Peyer's patch (tissue), 4 donors: Measurements from ENCODE around the gene UQCRC1. TPM values are rescaled to one million over a fixed set of nuclear protein-coding genes. Genes with fewer than 3 reads are reported as not detected.

Source experiments
- DNase-seq, 3 donors: peaks; one replicate each; pipeline ENCODE4 v3.0.0-alpha.2; 2017 to 2019
- H3K27ac ChIP-seq, 4 donors: fragments of 200-600 bp; sonication (generic); one replicate each; pipeline ENCODE4 v1.5.1; 2016 to 2019
- H3K27me3 ChIP-seq, 2 donors: fragments of 200-600 bp; sonication (generic); one replicate each; pipeline ENCODE4 v1.5.1; 2019
- H3K36me3 ChIP-seq, 3 donors: fragments of 200-600 bp; sonication (generic); one replicate each; pipeline ENCODE4 v1.5.1; 2016 to 2019
- H3K4me1 ChIP-seq, 4 donors: fragments of 200-600 bp; sonication (generic); one replicate each; pipeline ENCODE4 v1.5.1; 2016 to 2019
- H3K4me3 ChIP-seq, 4 donors: fragments of 200-600 bp; sonication (generic); 1 replicate in 3 of 4; 2 replicates in 1 of 4; pipeline ENCODE4 v1.5.1; 2016 to 2019; ENCODE audit warnings: mild to moderate bottlenecking in 1 of 4
- H3K9me3 ChIP-seq, 4 donors: fragments of 200-600 bp; sonication (generic); one replicate each; pipeline ENCODE4 v1.5.1; 2016 to 2019; ENCODE audit warnings: mild to moderate bottlenecking in 1 of 4
- CTCF ChIP-seq, 6 experiments: fragments of 450-650 bp in 4 of 6; fragments of 200-600 bp in 2 of 6; sonication (generic) in 1 of 6; IDR thresholded peaks; one replicate each; pipeline ENCODE4 v1.5.1; 2017 to 2019; ENCODE audit warnings: antibody characterized with exemption in 6 of 6, mild to moderate bottlenecking in 3 of 6, moderate library complexity in 1 of 6
- POLR2A ChIP-seq, 2 donors: fragments of 450-650 bp; IDR thresholded peaks; one replicate each; pipeline ENCODE4 v1.5.1; 2017; ENCODE audit warnings: antibody characterized with exemption in 2 of 2, mild to moderate bottlenecking in 2 of 2, moderate library complexity in 2 of 2
- total RNA-seq, 4 donors: library from RNA; depleted of rRNA; stranded (reverse); fragments of >200 nt; gene quantifications; one replicate each; pipeline ENCODE4 v1.1.0, GENCODE V29; 2016

Gene UQCRC1
- total RNA-seq, 4 donors from 2014 or later = 313 to 857 (median 761) TPM

GRCh38 chr3:48600711-48601621, 8.5 kb downstream of the UQCRC1 start:
- Histone ChIP-seq H3K9me3 (no peaks in the 10 kb centered on the region), H3K4me3 (no peak overlapping the region), H3K4me1 (peaks cover 0 to 11% (median 0%) of the 10 kb centered on the region in 4 donors), H3K36me3 (peaks cover 0 to 73% (median 0%) of the 10 kb centered on the region in 3 donors), H3K27me3 (no peaks in the 10 kb centered on the region), H3K27ac (no peak overlapping the region)
- DNase-seq = no peak
- TF ChIP-seq CTCF (IDR thresholded peaks at IDR 0.05) (no peak), POLR2A (IDR thresholded peaks at IDR 0.05) (no peak)

GRCh38 chr3:48599509-48600285, 9.7 kb downstream of the UQCRC1 start:
- DNase-seq = no peak
- no peaks in the 10 kb centered on the region for H3K27me3 ChIP-seq
- H3K9me3 ChIP-seq = no peaks in the 10 kb centered on the region
- peaks cover 0 to 61% (median 0%) of the 10 kb centered on the region in 3 donors for H3K36me3 ChIP-seq
- no peak overlapping the region for H3K4me3 ChIP-seq
- peak overlapping the region; percentile 62 to 87 (median 72) for H3K27ac ChIP-seq
- TF ChIP-seq POLR2A (IDR thresholded peaks at IDR 0.05) (no peak), CTCF (IDR thresholded peaks at IDR 0.05) (no peak)
- peaks cover 0 to 23% (median 2%) of the 10 kb centered on the region in 4 donors for H3K4me1 ChIP-seq

GRCh38 chr3:48599077-48599501, 10.4 kb downstream of the UQCRC1 start:
- Histone ChIP-seq H3K36me3 (peaks cover 0 to 55% (median 0%) of the 10 kb centered on the region in 3 donors), H3K9me3 (no peaks in the 10 kb centered on the region), H3K27ac (peak overlapping the region; percentile 62 to 87 (median 72)), H3K4me3 (no peak overlapping the region), H3K4me1 (peaks cover 0 to 29% (median 3%) of the 10 kb centered on the region in 4 donors), H3K27me3 (no peaks in the 10 kb centered on the region)
- TF ChIP-seq POLR2A (IDR thresholded peaks at IDR 0.05) = no peak
- no peak for TF ChIP-seq CTCF (IDR thresholded peaks at IDR 0.05)
- DNase-seq = no peak

- TF ChIP-seq CTCF (IDR thresholded peaks at IDR 0.05) = no peak
- no peak for TF ChIP-seq POLR2A (IDR thresholded peaks at IDR 0.05)
- peaks cover 0 to 49% (median 0%) of the 10 kb centered on the region in 3 donors for H3K36me3 ChIP-seq
- no peak overlapping the region for H3K4me3 ChIP-seq
- H3K27ac ChIP-seq = peak overlapping the region; percentile 62 to 87 (median 72)
- DNase-seq = peak in 1 of 3 donors; percentile 53
- peaks cover 0 to 30% (median 3%) of the 10 kb centered on the region in 4 donors for H3K4me1 ChIP-seq
- no peaks in the 10 kb centered on the region for H3K27me3 ChIP-seq
- no peaks in the 10 kb centered on the region for H3K9me3 ChIP-seq
Observed at GRCh38 chr3:48598323-48599076, 10.9 kb downstream of the UQCRC1 start.

GRCh38 chr3:48597408-48597800, 12.0 kb downstream of the UQCRC1 start:
- peaks cover 0 to 38% (median 0%) of the 10 kb centered on the region in 3 donors for H3K36me3 ChIP-seq
- no peak overlapping the region for H3K4me3 ChIP-seq
- no peaks in the 10 kb centered on the region for H3K9me3 ChIP-seq
- peak overlapping the region in 3 of 4 donors; percentile 64 to 87 (median 81) for H3K27ac ChIP-seq
- peaks cover 0 to 30% (median 3%) of the 10 kb centered on the region in 4 donors for H3K4me1 ChIP-seq
- DNase-seq = no peak
- no peak for TF ChIP-seq POLR2A (IDR thresholded peaks at IDR 0.05)
- TF ChIP-seq CTCF (IDR thresholded peaks at IDR 0.05) = no peak
- no peaks in the 10 kb centered on the region for H3K27me3 ChIP-seq
